ENCODE results near the gene COL5A1. TPM values are rescaled to one million over a fixed set of nuclear protein-coding genes. Genes with fewer than 3 reads are reported as not detected.
"Not testable (repeated sequence)": the region's sequence is repeated elsewhere in the genome, so short reads cannot be mapped to it uniquely, and the experiment has no call there.

The COL5A1 gene
- total RNA-seq, 1 donor from 2014 or later: 0.14 TPM

GRCh38 chr9:134690946-134691694 lies 49.5 kb downstream of the COL5A1 start:
- intact Hi-C loops (cut with micrococcal nuclease): no loop called here

- intact Hi-C loops (cut with micrococcal nuclease): no loop called here
These were observed 50.3 kb downstream of the COL5A1 start for GRCh38 chr9:134691695-134692572.

GRCh38 chr9:134692573-134692860 lies 50.9 kb downstream of the COL5A1 start:
- intact Hi-C loops (cut with micrococcal nuclease): no loop called here

GRCh38 chr9:134693011-134693410 lies 51.4 kb downstream of the COL5A1 start:
- intact Hi-C loops (cut with micrococcal nuclease): no loop called here

- intact Hi-C loops (cut with micrococcal nuclease): no loop called here
These were observed 52.2 kb downstream of the COL5A1 start for GRCh38 chr9:134693641-134694367.

GRCh38 chr9:134694368-134694665 lies 52.7 kb downstream of the COL5A1 start:
- intact Hi-C loops (cut with micrococcal nuclease): no loop called here

- intact Hi-C loops (cut with micrococcal nuclease): no loop called here
These were observed 53.1 kb downstream of the COL5A1 start for GRCh38 chr9:134694714-134695113.

GRCh38 chr9:134695144-134695543 lies 53.5 kb downstream of the COL5A1 start:
- intact Hi-C loops (cut with micrococcal nuclease): no loop called here

GRCh38 chr9:134696433-134696832 lies 54.8 kb downstream of the COL5A1 start:
- intact Hi-C loops (cut with micrococcal nuclease): no loop called here

GRCh38 chr9:134698111-134698510 lies 56.5 kb downstream of the COL5A1 start:
- intact Hi-C loops (cut with micrococcal nuclease): loop anchor here (2.0 kb wide), 1 partner anchor 39 kb away; no protein-coding TSS in a partner anchor

- intact Hi-C loops (cut with micrococcal nuclease): loop anchor here (2.0 kb wide), 1 partner anchor 38 kb away; no protein-coding TSS in a partner anchor
These were observed 57.2 kb downstream of the COL5A1 start for GRCh38 chr9:134698587-134699342.

GRCh38 chr9:134699343-134699740 lies 57.7 kb downstream of the COL5A1 start:
- intact Hi-C loops (cut with micrococcal nuclease): loop anchor here (2.0 kb wide), 1 partner anchor 37 kb away; no protein-coding TSS in a partner anchor

GRCh38 chr9:134700636-134701350 lies 59.2 kb downstream of the COL5A1 start:
- intact Hi-C loops (cut with micrococcal nuclease): no loop called here

- intact Hi-C loops (cut with micrococcal nuclease): no loop called here
These were observed 60.1 kb downstream of the COL5A1 start for GRCh38 chr9:134701581-134702259.

- intact Hi-C loops (cut with micrococcal nuclease): no loop called here
These were observed 60.7 kb downstream of the COL5A1 start for GRCh38 chr9:134702291-134702690.

- intact Hi-C loops (cut with micrococcal nuclease): not testable (repeated sequence)
These were observed 62.1 kb downstream of the COL5A1 start for GRCh38 chr9:134703730-134704114.

GRCh38 chr9:134704498-134704897 lies 62.9 kb downstream of the COL5A1 start:
- intact Hi-C loops (cut with micrococcal nuclease): no loop called here

- intact Hi-C loops (cut with micrococcal nuclease): no loop called here
These were observed 64.2 kb downstream of the COL5A1 start for GRCh38 chr9:134705786-134706185.

- intact Hi-C loops (cut with micrococcal nuclease): no loop called here
These were observed 64.9 kb downstream of the COL5A1 start for GRCh38 chr9:134706522-134706921.

Data from T-helper 2 cell treated with Interferon-gamma antibody and Interleukin-4, amounts not matched to agents 100 ng/mL and 5 ng/mL, for 36 hours (primary cell).